PFSK-1 (cell line): ENCODE results near the gene SLC7A6OS.

Source experiments
- FOXP2 ChIP-seq: optimal IDR thresholded peaks from 2 replicates; pipeline ENCODE3; 2011; ENCODE audit warnings: borderline replicate concordance, control low read depth, inconsistent platforms; ENCODE audit not compliant: insufficient read depth; ENCODE audit errors: extremely low read length, extremely low read depth
- POLR2AphosphoS5 ChIP-seq: IDR thresholded peaks from 2 replicates; pipeline ENCODE4 v1.6.1; 2012; ENCODE audit warnings: low read depth, mild to moderate bottlenecking, control low read depth, low read length, moderate library complexity
- SIN3A ChIP-seq: IDR thresholded peaks from 2 replicates; pipeline ENCODE4 v1.6.1; 2012; ENCODE audit warnings: mild to moderate bottlenecking, low read length, moderate library complexity, borderline replicate concordance; ENCODE audit not compliant: insufficient read depth
- TAF1 ChIP-seq: IDR thresholded peaks from 2 replicates; pipeline ENCODE4 v1.6.1; 2012; ENCODE audit warnings: low read length, control low read depth, borderline replicate concordance; ENCODE audit not compliant: insufficient read depth
- TF ChIP-seq, protein P1 (sequence below), 2 experiments: IDR thresholded peaks; 2 replicates each; pipeline versions ENCODE4 v1.6.1 to v1.8.0; 2011 to 2012; ENCODE audit warnings: low read depth in 2 of 2, low read length in 2 of 2, control low read depth in 1 of 2, inconsistent platforms in 1 of 2, mild to moderate bottlenecking in 1 of 2, moderate library complexity in 1 of 2; ENCODE audit not compliant: insufficient read depth in 1 of 2

The SLC7A6OS gene

DNA sequence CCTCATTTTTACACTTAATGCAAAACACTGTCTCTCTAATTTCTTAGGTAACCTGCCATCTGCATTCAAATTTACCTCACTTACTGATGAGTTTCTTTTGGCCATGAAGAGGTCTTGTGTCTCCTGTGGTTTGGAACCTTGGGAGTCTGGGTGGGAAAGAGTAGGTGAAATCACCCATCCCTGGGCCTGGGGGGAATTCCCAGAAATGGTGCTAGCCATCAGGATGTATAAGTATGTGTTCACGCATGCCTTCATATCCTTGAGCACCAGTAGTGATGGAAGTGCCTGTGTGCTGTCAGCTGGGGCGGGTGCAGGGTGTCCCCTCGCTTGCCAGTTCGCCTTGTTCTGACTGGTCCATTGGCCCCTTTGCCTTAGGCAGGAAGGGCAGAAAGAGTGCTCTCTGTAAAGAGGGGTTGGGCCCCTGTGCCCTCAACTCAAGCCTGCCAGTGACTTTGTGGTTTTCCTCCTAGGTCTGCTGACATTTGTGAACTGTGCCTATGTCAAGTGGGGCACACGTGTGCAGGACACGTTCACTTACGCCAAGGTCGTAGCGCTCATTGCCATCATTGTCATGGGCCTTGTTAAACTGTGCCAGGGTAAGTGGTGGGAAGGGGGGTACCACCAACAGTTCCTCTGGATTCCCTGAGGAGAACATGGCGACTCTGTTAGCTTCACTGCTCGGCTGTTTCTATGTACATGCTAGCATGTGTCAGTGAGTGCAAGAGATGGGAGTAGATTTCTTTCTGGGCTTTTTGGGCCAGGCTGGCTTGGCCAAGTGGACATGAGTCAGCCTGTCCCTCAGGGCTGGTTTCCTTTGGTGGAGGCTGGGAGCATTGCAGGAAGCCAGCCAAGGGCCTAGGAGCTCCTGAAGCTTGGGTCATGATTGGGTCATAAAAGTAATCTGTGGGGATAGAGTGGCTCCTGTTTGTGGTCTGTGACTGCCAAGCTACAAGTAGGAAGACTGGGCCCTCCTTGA is 23.2 kb downstream of the SLC7A6OS start:
- TF ChIP-seq, protein P1, sequence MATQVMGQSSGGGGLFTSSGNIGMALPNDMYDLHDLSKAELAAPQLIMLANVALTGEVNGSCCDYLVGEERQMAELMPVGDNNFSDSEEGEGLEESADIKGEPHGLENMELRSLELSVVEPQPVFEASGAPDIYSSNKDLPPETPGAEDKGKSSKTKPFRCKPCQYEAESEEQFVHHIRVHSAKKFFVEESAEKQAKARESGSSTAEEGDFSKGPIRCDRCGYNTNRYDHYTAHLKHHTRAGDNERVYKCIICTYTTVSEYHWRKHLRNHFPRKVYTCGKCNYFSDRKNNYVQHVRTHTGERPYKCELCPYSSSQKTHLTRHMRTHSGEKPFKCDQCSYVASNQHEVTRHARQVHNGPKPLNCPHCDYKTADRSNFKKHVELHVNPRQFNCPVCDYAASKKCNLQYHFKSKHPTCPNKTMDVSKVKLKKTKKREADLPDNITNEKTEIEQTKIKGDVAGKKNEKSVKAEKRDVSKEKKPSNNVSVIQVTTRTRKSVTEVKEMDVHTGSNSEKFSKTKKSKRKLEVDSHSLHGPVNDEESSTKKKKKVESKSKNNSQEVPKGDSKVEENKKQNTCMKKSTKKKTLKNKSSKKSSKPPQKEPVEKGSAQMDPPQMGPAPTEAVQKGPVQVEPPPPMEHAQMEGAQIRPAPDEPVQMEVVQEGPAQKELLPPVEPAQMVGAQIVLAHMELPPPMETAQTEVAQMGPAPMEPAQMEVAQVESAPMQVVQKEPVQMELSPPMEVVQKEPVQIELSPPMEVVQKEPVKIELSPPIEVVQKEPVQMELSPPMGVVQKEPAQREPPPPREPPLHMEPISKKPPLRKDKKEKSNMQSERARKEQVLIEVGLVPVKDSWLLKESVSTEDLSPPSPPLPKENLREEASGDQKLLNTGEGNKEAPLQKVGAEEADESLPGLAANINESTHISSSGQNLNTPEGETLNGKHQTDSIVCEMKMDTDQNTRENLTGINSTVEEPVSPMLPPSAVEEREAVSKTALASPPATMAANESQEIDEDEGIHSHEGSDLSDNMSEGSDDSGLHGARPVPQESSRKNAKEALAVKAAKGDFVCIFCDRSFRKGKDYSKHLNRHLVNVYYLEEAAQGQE (IDR thresholded peaks at IDR 0.05; ENCODE audit: insufficient read depth in 1 of 2, low read depth in 2 of 2, low read length in 2 of 2), result no peak
- TF ChIP-seq TAF1 (no peak), POLR2AphosphoS5 (no peak), FOXP2 (no peak), SIN3A (no peak)

DNA sequence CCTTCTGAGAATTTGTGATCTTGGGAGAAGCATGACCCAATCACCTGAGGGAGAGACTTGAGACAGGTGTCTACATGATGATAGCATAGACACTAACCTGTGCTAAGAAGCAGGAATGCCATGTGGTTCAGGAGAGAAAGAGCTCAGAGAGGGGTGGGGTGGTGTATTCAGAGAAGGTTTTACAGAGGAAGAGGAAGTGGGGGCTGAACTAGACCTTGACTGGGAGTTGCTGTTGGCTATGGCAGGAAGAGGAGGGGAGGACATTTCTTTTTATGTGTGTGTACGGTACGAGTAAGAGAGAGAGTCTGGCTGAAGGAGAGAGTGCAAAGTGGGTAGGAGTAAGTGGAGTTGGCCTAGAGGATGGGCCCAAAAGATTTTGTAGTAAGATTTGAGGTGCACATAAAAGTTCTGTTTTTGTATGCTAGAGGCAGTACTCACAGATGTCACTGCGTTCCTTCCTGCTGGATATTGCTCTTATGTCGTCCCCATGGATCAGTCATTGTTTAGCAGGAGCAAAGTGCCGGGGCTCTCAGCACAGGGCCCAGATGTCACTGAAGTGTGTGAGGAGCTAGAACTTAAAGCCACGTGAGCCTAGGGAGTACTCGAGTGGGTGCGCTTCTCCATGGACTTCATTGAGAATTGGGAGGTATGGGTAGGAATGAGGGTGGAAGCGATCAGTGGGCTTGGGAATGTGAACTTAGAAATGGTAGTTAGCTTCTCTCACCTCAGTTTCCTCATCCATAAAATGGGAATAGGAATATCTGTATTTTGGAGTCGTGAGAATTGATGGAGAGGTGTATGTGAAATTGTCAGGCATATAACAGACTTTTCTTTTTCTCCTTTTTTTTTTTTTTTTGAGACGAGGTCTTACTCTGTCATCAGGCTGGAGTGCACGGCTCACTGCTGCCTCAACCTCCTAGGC is 24.3 kb downstream of the SLC7A6OS start:
- TF ChIP-seq, protein P1 (IDR thresholded peaks at IDR 0.05; ENCODE audit: insufficient read depth in 1 of 2, low read depth in 2 of 2, low read length in 2 of 2), result no peak

DNA sequence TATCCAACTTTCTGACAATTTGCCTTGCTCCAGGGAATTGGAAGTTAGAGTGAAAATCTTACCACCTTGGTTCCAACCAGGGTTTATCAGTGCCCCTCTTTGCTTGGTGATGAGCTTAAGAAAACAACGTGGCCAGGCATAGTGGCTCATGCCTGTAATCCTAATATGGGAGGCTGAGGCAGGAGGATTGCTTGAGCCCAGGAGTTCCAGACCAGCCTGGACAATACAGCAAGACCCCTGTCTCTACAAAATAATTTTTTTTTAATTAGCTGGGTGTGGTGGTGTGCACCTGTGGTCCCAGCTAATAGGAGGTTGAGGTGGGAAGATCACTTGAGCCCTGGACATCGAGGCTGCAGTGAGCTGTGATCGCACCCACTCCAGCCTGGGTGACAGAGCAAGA is 25.1 kb downstream of the SLC7A6OS start:
- no peak for TF ChIP-seq TAF1
- TF ChIP-seq, protein P1 (IDR thresholded peaks at IDR 0.05; ENCODE audit: insufficient read depth in 1 of 2, low read depth in 2 of 2, low read length in 2 of 2), result no peak
- TF ChIP-seq FOXP2, result no peak
- no peak for TF ChIP-seq SIN3A

DNA sequence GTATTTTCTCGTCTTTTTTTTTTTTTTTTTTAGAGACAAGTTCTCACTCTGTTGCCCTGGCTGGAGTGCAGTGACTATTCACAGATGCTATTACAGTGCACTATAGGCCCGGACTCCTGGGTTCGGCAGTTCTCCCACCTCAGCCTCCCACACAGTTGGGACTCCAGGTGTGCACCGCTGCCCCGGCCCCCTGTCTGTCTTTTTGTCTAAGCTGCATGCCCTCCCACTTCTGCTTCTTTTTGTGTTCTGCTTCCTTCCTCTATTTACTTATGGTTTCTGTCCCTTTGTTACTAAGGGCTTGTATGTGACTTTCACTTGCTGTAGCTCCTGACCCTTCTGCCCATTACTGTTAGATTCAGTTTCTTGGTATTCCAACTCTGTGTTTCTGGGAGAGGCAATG is 25.9 kb downstream of the SLC7A6OS start:
- TF ChIP-seq, protein P1 (IDR thresholded peaks at IDR 0.05; ENCODE audit: insufficient read depth in 1 of 2, low read depth in 2 of 2, low read length in 2 of 2), result no peak
- TF ChIP-seq POLR2AphosphoS5 (no peak), SIN3A (no peak), TAF1 (no peak), FOXP2 (no peak)
